HS-27A (cell line): ENCODE data around the gene EPB41L5.
A peak's percentile ranks its signal among the peaks of the same experiment; 100 is the strongest.
"Not testable (repeated sequence)": the region's sequence is repeated elsewhere in the genome, so short reads cannot be mapped to it uniquely, and the experiment has no call there.

Source experiments
- DNase-seq: peaks from one replicate; pipeline ENCODE4 v3.0.0-alpha.2; 2012; ENCODE audit warnings: low read depth, missing footprints

Gene EPB41L5

GRCh38 chr2:120012771-120013596, at the start of gene EPB41L5:
Gene EPB41L5, plus strand, starts transcription at chr2:120013077. Its CDS starts 6,008 bp downstream, at chr2:120019085.
- DNase-seq: peak; percentile 65

GRCh38 chr2:119981896-119982295, 31.0 kb upstream of the EPB41L5 start:
- DNase-seq: no peak

GRCh38 chr2:119982506-119982905, 30.4 kb upstream of the EPB41L5 start:
- no peak for DNase-seq

- DNase-seq: no peak
Measured at GRCh38 chr2:119983108-119983507, 29.8 kb upstream of the EPB41L5 start.

GRCh38 chr2:119996148-119996547, 16.7 kb upstream of the EPB41L5 start:
- no peak for DNase-seq

GRCh38 chr2:119996896-119997891, 15.7 kb upstream of the EPB41L5 start:
- DNase-seq: not testable (repeated sequence)

GRCh38 chr2:120001471-120001870, 11.4 kb upstream of the EPB41L5 start:
- DNase-seq: no peak

GRCh38 chr2:120004254-120004653, 8.6 kb upstream of the EPB41L5 start:
- no peak for DNase-seq

- no peak for DNase-seq
Measured at GRCh38 chr2:120005834-120006521, 6.9 kb upstream of the EPB41L5 start.

- no peak for DNase-seq
Measured at GRCh38 chr2:120007851-120008250, 5.0 kb upstream of the EPB41L5 start.

GRCh38 chr2:120012363-120012762, 514 bp upstream of the EPB41L5 start:
- DNase-seq: no peak

- no peak for DNase-seq
Measured at GRCh38 chr2:120013597-120014223, 833 bp downstream of the EPB41L5 start.

- no peak for DNase-seq
Measured at GRCh38 chr2:120014226-120014980, 1.5 kb downstream of the EPB41L5 start.

GRCh38 chr2:120016800-120017199, 3.9 kb downstream of the EPB41L5 start:
- no peak for DNase-seq

GRCh38 chr2:120017201-120017600, 4.3 kb downstream of the EPB41L5 start:
- DNase-seq: no peak

- DNase-seq: no peak
Measured at GRCh38 chr2:120018549-120018948, 5.7 kb downstream of the EPB41L5 start.

GRCh38 chr2:120020554-120020953, 7.7 kb downstream of the EPB41L5 start:
- no peak for DNase-seq

- not testable (repeated sequence) for DNase-seq
Measured at GRCh38 chr2:120022505-120022904, 9.6 kb downstream of the EPB41L5 start.

GRCh38 chr2:120026890-120027289, 14.0 kb downstream of the EPB41L5 start:
- DNase-seq: no peak

- no peak for DNase-seq
Measured at GRCh38 chr2:120028795-120029194, 15.9 kb downstream of the EPB41L5 start.
